Neuronal stem cell (in vitro differentiated cells): ENCODE data around the gene TAF1B.

Experiments used
- DNase-seq: peaks from one replicate; pipeline ENCODE4 v3.0.0-alpha.2; 2013; ENCODE audit warnings: low spot score
- H2AFZ ChIP-seq: one replicate; pipeline ENCODE4 v1.6.1; 2013; ENCODE audit warnings: mild to moderate bottlenecking, low read length, inconsistent platforms
- H2AK5ac ChIP-seq: 2 replicates; pipeline ENCODE4 v1.6.1; 2013; ENCODE audit warnings: low read depth, mild to moderate bottlenecking, inconsistent platforms, low read length, moderate library complexity, mixed read lengths
- H2BK120ac ChIP-seq: 2 replicates; pipeline ENCODE4 v1.6.1; 2013; ENCODE audit warnings: low read depth, mild to moderate bottlenecking, inconsistent platforms, low read length, moderate library complexity, mixed read lengths
- H2BK12ac ChIP-seq: one replicate; pipeline ENCODE4 v1.6.1; 2013; ENCODE audit warnings: low read length, inconsistent platforms
- H2BK15ac ChIP-seq: 2 replicates; pipeline ENCODE4 v1.6.1; 2013; ENCODE audit warnings: mild to moderate bottlenecking, low read length, inconsistent platforms, mixed read lengths
- H2BK5ac ChIP-seq: one replicate; pipeline ENCODE4 v1.6.1; 2013; ENCODE audit warnings: inconsistent platforms, mild to moderate bottlenecking, low read length, moderate library complexity
- H3K14ac ChIP-seq: one replicate; pipeline ENCODE4 v1.6.1; 2013; ENCODE audit warnings: low read length, inconsistent platforms
- H3K18ac ChIP-seq: 2 replicates; pipeline ENCODE4 v1.6.1; 2013; ENCODE audit warnings: low read length, inconsistent platforms
- H3K23ac ChIP-seq: 2 replicates; pipeline ENCODE4 v1.6.1; 2013; ENCODE audit warnings: low read depth, mild to moderate bottlenecking, mixed read lengths, low read length, inconsistent platforms; ENCODE audit not compliant: poor library complexity
- H3K27ac ChIP-seq: replicated peaks from 3 replicates; pipeline ENCODE4 v1.5.1; 2013; ENCODE audit warnings: low read length, inconsistent platforms
- H3K27me3 ChIP-seq, 3 experiments: 2 replicates each; pipeline ENCODE4 v1.6.1; 2013; ENCODE audit warnings: low read length in 3 of 3, mild to moderate bottlenecking in 2 of 3, inconsistent platforms in 1 of 3, low read depth in 1 of 3, mixed read lengths in 1 of 3, moderate library complexity in 1 of 3; ENCODE audit not compliant: control insufficient read depth in 3 of 3, insufficient read depth in 3 of 3
- H3K36me3 ChIP-seq, 2 donors: replicated peaks in 1 of 2; 2 replicates each; pipeline ENCODE4 v1.6.1; 2013; ENCODE audit warnings: low read length in 2 of 2; ENCODE audit not compliant: control insufficient read depth in 2 of 2, insufficient read depth in 2 of 2
- H3K4ac ChIP-seq: 2 replicates; pipeline ENCODE4 v1.6.1; 2013; ENCODE audit warnings: inconsistent platforms, mild to moderate bottlenecking, low read length, moderate library complexity
- H3K4me1 ChIP-seq, 2 donors: 1 replicate in 1 of 2; 2 replicates in 1 of 2; pipeline ENCODE4 v1.6.1; 2013; ENCODE audit warnings: low read length in 2 of 2, low read depth in 1 of 2; ENCODE audit not compliant: control insufficient read depth in 2 of 2, insufficient read depth in 1 of 2
- H3K4me2 ChIP-seq: one replicate; pipeline ENCODE4 v1.6.1; 2013; ENCODE audit warnings: mild to moderate bottlenecking, low read length, inconsistent platforms; ENCODE audit not compliant: insufficient read depth, poor library complexity, severe bottlenecking
- H3K4me3 ChIP-seq, 2 donors: 2 replicates each; pipeline ENCODE4 v1.5.1; 2013; ENCODE audit warnings: low read length in 2 of 2, mild to moderate bottlenecking in 2 of 2, inconsistent platforms in 1 of 2, moderate library complexity in 1 of 2
- H3K79me1 ChIP-seq: one replicate; pipeline ENCODE4 v1.6.1; 2013; ENCODE audit warnings: low read depth, mild to moderate bottlenecking, inconsistent platforms, low read length, moderate library complexity
- H3K9ac ChIP-seq: one replicate; pipeline ENCODE4 v1.6.1; 2013; ENCODE audit warnings: mild to moderate bottlenecking, low read depth, low read length, inconsistent platforms; ENCODE audit not compliant: poor library complexity
- H3K9me3 ChIP-seq, 2 donors: replicated peaks in 1 of 2; 2 replicates each; pipeline versions ENCODE3 to v1.6.1; 2013; ENCODE audit warnings: low read length in 2 of 2, mild to moderate bottlenecking in 2 of 2, inconsistent platforms in 1 of 2, low read depth in 1 of 2, mixed read lengths in 1 of 2, moderate library complexity in 1 of 2; ENCODE audit not compliant: control insufficient read depth in 2 of 2, insufficient read depth in 1 of 2
- H4K8ac ChIP-seq: one replicate; pipeline ENCODE4 v1.6.1; 2013; ENCODE audit warnings: low read depth, mild to moderate bottlenecking, inconsistent platforms, low read length, moderate library complexity
- H4K91ac ChIP-seq: one replicate; pipeline ENCODE4 v1.6.1; 2013; ENCODE audit warnings: low read length, low read depth, mild to moderate bottlenecking, inconsistent platforms; ENCODE audit not compliant: poor library complexity
- WGBS, 2 donors: extraction: QIAGEN DNeasy Blood & Tissue Kit; methylation state at CpG; one replicate each; pipeline ENCODE4 v1.1.7; 2013; ENCODE audit warnings: missing lambda C conversion rate in 2 of 2, mixed read lengths in 1 of 2; ENCODE audit not compliant: insufficient read length in 2 of 2, insufficient replicate concordance in 1 of 2; ENCODE audit errors: extremely low coverage in 2 of 2; 5-methylcytosine and 5-hydroxymethylcytosine counted together

Gene TAF1B

GRCh38 chr2:9897846-9898245 lies 54.6 kb downstream of the TAF1B start:
- H2BK15ac ChIP-seq = no peak overlapping the region
- H3K36me3 ChIP-seq = peaks cover 0 to 9% of the 10 kb centered on the region in 2 donors
- H3K9ac ChIP-seq = no peak overlapping the region
- no peak overlapping the region for H2BK5ac ChIP-seq
- no peak overlapping the region for H3K18ac ChIP-seq
- no peak overlapping the region for H3K4me3 ChIP-seq
- H3K14ac ChIP-seq = no peak overlapping the region
- WGBS, 2 donors = no CpG with 5 or more reads among the region's 2 CpGs
- no peaks in the 10 kb centered on the region for H3K9me3 ChIP-seq
- H3K27me3 ChIP-seq = no peaks in the 10 kb centered on the region
- no peak overlapping the region for H2AK5ac ChIP-seq
- H4K8ac ChIP-seq = no peak overlapping the region
- peak overlapping the region; percentile 64 for H3K27ac ChIP-seq
- H3K4ac ChIP-seq = no peak overlapping the region
- peaks cover 8 to 29% of the 10 kb centered on the region in 2 donors for H3K4me1 ChIP-seq
- H3K23ac ChIP-seq = no peak overlapping the region
- DNase-seq = peak; percentile 15
- no peak overlapping the region for H3K4me2 ChIP-seq
- H2AFZ ChIP-seq = no peak overlapping the region
- no peak overlapping the region for H2BK120ac ChIP-seq
- H4K91ac ChIP-seq = no peak overlapping the region
- H2BK12ac ChIP-seq = no peak overlapping the region
- no peaks in the 10 kb centered on the region for H3K79me1 ChIP-seq

DNA sequence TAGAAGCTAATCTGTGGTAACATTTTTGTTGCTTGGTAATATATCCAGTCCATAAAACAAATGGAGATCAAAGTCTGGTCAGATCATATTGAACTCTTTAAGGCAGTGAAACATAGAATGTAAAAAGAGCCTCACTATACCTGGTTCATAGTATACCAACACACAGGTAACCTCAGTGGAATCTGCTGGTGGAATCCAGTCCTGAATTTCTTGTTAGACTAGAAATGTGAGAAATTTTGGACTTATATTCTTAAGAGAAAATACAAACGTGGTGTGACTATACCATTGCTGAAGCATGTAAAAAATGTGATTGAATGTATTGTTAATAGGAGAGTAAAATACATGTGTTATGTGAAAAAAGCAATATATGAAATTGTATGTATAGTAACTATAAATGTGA lies 62.1 kb downstream of the TAF1B start:
- no peak for DNase-seq
- H3K27me3 ChIP-seq = no peaks in the 10 kb centered on the region
- no peak overlapping the region for H2BK5ac ChIP-seq
- H2BK15ac ChIP-seq = no peak overlapping the region
- H3K9ac ChIP-seq = no peak overlapping the region
- peaks cover 0 to 3% of the 10 kb centered on the region in 2 donors for H3K4me1 ChIP-seq
- H3K27ac ChIP-seq = no peak overlapping the region
- no peak overlapping the region for H3K23ac ChIP-seq
- no peaks in the 10 kb centered on the region for H3K79me1 ChIP-seq
- no peak overlapping the region for H2AFZ ChIP-seq
- H3K14ac ChIP-seq = no peak overlapping the region
- WGBS, 2 donors = no CpG with 5 or more reads among the region's 1 CpG
- H2AK5ac ChIP-seq = no peak overlapping the region
- no peak overlapping the region for H2BK120ac ChIP-seq
- H4K91ac ChIP-seq = no peak overlapping the region
- no peak overlapping the region for H3K4me2 ChIP-seq
- peaks cover 2 to 24% of the 10 kb centered on the region in 2 donors for H3K36me3 ChIP-seq
- H2BK12ac ChIP-seq = no peak overlapping the region
- H3K4me3 ChIP-seq = no peak overlapping the region
- H3K18ac ChIP-seq = no peak overlapping the region
- H3K9me3 ChIP-seq = peaks cover 0 to 2% of the 10 kb centered on the region in 2 donors
- no peak overlapping the region for H4K8ac ChIP-seq
- H3K4ac ChIP-seq = no peak overlapping the region

DNA sequence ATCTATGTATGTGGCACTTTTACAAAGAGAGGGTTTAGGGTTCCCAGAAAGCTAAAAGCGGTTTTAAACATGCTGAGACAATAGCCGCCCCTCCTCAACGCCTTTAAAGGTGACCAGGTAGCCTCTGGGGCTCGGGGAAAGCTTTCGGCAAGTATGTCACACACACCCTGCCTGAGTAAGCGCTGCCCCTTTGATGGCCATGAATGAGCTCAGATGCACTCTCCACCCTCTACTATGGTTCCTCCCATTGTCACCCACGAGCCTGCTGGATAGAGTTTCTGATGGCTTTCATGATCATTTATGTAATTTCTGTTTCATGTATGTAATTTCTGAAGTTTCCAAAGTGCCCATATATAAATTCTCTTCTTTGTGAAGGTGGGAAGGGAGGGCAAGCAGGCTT lies 64.1 kb downstream of the TAF1B start:
- Histone ChIP-seq H2BK12ac (no peak overlapping the region), H2AFZ (no peak overlapping the region), H3K36me3 (peaks cover 3 to 35% of the 10 kb centered on the region in 2 donors), H3K9ac (no peak overlapping the region), H3K4me3 (no peak overlapping the region), H2AK5ac (no peak overlapping the region), H3K79me1 (no peaks in the 10 kb centered on the region), H3K27me3 (no peaks in the 10 kb centered on the region), H3K14ac (no peak overlapping the region), H4K8ac (no peak overlapping the region), H3K18ac (peak overlapping the region; percentile 35), H3K23ac (no peak overlapping the region), H3K27ac (no peak overlapping the region), H3K4me1 (peaks cover 0 to 2% of the 10 kb centered on the region in 2 donors), H2BK120ac (no peak overlapping the region), H2BK5ac (peak overlapping the region; percentile 53), H4K91ac (no peak overlapping the region), H3K9me3 (peaks cover 0 to 2% of the 10 kb centered on the region in 2 donors), H3K4ac (no peak overlapping the region), H3K4me2 (no peak overlapping the region), H2BK15ac (no peak overlapping the region)
- DNase-seq = no peak
- WGBS, 2 donors = no CpG with 5 or more reads among the region's 7 CpGs

DNA sequence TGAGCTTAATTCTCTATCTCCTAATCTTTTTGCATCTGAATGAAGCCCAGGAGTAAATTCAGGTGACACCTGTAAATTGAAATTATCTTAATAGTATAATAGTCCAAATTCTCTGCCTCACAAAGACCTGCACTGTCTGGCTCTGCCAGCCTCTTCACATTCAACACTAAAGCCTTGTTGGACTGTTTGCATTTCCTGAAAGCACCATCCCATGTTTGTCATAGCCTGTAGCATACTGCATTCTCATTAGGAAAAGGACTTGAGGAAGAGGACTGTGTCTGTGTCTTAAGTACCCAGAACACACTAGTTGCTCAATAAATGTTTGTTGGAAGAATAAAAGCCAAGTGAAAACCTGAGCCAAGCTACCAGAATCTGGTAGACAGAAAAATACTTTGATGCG lies 65.4 kb downstream of the TAF1B start:
- Histone ChIP-seq H2BK15ac (no peak overlapping the region), H3K4me1 (peaks cover 0 to 2% of the 10 kb centered on the region in 2 donors), H3K23ac (no peak overlapping the region), H3K18ac (no peak overlapping the region), H3K4ac (no peak overlapping the region), H2AFZ (no peak overlapping the region), H2BK120ac (no peak overlapping the region), H3K79me1 (no peaks in the 10 kb centered on the region), H4K91ac (no peak overlapping the region), H3K36me3 (peaks cover 3 to 47% of the 10 kb centered on the region in 2 donors), H3K4me2 (no peak overlapping the region), H3K27me3 (no peaks in the 10 kb centered on the region), H3K4me3 (no peak overlapping the region), H3K14ac (no peak overlapping the region), H3K9me3 (peaks cover 0 to 2% of the 10 kb centered on the region in 2 donors), H3K9ac (no peak overlapping the region), H2BK5ac (no peak overlapping the region), H4K8ac (no peak overlapping the region), H2AK5ac (no peak overlapping the region), H3K27ac (no peak overlapping the region), H2BK12ac (no peak overlapping the region)
- WGBS, 2 donors = no CpG with 5 or more reads among the region's 1 CpG
- DNase-seq = no peak
